GM18511 (cell line): ENCODE data around the gene FGF22.
A peak's percentile ranks its signal among the peaks of the same experiment; 100 is the strongest.
"Not testable (repeated sequence)": the region's sequence is repeated elsewhere in the genome, so short reads cannot be mapped to it uniquely, and the experiment has no call there.

Source experiments
- ATAC-seq: cut with Tn5 transposase; IDR thresholded peaks from one replicate; pipeline ENCODE4 v1.9.1; 2021; ENCODE audit warnings: mild to moderate bottlenecking, moderate library complexity; ENCODE audit not compliant: unreplicated experiment

Gene FGF22

DNA sequence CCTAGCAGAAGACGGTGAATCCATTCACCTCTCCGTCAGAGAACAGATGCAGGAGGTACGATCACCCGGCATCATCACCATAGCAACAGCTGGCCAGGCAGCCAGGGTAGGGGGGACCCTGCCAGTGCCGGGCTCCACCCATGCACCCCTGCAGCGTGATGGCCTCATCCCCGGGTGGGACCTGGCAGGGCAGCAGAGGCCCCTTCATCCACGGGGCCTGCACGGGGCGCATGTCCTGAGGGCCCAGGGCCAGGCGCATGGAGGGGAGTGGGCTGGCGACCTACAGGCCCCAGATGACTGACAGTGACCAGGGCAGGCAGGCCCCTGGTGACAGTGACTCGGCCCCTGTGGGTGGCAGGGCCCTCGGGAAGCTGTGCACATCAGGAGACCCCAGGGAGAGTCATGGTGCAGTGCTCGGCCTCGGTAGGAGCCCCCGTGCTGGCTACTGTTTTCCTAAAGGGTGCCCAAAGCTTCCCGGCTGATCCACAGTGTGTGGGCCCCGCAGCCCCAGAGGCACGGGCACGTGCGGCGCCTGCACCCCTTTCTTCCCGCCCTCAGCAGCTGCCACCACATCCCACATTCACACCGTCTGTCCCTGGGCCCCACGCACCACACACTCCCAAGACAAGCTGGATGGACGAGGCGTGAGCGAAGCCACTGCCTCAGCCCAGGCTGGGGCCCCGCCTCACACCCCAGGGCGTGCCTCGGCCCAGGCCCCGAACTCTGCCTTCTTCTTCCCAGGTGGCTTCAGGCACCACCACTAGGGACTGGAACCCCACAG is 18.6 kb downstream of the FGF22 start:
- ATAC-seq = no peak

DNA sequence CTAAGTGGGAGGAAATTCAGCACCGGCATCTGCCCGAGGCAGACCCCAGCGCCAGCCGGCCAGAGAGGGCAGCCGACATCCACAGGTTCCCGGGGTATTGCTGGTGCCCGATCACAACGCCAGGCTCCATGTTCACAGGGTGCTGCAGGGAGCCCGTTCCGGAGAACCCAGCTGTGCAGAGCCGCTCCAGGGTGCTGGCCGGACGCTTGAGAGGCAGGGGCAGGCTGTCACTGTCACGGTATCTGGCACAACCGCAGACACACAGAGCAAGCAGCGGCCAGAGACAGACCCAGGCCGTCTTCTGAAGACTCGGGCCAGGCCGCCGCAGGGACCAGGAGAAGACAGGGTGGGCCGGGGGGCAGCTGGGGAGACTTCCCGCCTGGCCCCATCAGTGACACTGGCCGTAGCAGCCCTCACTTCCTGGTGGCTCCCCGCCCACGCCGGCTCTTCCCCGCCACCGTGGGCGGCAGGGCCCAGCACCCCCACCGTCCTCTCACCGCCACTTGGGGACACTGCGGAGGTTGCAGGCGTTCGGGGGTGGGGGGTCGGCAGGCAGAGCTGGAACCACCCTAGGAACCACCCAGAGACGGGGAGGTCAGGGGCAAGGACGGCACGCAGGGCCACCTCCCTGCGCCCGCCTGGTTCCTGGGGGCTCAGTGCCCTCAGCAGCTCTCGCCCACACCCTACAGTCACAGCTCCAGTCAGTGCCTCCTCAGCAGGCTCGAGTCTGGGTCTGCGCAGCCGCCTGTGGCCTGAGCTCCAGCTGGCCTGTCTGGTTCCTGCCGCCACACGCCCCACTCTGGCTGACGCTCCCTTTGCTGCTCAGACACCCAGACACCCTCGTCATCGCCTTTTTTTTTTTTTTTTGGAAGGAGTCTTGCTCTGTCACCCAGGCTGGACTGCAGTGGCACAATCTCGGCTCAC is 19.5 kb downstream of the FGF22 start:
- no peak for ATAC-seq

DNA sequence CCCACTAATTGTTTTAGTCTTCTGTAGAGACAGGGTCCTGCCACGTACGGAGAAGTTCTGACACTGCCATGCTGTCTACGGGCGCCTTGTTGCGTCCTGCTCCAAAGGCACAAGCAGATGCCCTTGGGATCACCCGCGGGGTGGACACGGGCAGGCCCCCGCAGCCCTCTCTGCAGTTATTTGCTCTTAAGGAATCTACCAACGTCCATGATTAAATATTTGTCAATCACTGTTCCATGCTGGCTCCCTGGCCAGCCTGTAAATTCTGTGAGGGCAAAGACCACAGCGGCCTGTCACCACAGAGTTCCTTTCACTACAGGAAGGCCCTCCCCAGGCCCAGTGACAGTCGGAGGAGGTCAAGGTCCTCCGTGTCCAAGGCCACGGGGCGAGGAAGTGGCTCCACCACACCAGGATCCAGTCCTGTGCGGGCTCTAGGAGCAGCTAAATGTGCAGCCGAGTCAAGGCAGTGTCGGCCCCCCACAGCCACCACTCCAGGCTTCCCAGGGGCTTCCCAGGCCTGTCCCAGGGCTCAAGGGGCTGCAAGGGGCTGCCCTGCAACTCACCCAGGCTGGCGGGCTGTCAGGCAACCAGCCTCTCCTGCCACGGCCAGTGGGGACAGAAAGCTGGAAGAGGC is 21.2 kb downstream of the FGF22 start:
- ATAC-seq = no peak

DNA sequence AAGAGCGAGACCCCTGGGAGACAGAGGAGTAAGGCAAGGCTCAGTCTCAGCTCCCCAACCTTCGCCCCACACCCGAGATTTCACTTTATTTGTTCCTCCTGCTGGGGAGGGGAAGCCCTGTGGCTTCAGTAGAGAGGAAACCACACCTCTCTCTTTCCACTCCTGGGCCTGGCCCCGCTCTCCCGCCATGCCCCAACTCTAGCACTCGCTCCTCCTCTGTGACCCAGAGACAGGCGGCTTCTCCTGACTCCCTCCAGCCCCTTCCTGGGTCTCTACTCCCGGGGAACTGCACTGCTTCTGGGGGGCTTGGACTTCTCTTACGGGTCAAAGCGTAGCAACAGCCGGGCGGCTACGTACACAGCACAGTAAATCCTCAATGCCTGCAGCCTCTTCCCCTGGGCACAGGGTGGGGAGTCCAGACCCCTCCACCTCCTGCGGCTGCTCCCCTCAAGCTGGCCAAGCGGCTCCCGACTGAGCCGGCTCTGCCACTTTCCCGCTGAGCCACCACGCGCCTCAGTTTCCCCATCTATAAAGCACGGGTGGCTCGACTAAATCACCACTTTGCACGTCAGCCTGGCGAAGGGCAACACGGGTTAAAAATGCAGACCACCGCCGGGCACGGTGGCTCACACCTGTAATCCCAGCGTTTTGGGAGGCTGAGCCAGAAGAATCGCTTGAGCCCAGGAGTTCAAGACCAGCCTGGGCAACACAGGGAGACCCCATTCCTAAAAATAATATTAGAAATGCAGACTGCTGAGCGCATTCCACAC is 21.9 kb downstream of the FGF22 start:
- no peak for ATAC-seq

DNA sequence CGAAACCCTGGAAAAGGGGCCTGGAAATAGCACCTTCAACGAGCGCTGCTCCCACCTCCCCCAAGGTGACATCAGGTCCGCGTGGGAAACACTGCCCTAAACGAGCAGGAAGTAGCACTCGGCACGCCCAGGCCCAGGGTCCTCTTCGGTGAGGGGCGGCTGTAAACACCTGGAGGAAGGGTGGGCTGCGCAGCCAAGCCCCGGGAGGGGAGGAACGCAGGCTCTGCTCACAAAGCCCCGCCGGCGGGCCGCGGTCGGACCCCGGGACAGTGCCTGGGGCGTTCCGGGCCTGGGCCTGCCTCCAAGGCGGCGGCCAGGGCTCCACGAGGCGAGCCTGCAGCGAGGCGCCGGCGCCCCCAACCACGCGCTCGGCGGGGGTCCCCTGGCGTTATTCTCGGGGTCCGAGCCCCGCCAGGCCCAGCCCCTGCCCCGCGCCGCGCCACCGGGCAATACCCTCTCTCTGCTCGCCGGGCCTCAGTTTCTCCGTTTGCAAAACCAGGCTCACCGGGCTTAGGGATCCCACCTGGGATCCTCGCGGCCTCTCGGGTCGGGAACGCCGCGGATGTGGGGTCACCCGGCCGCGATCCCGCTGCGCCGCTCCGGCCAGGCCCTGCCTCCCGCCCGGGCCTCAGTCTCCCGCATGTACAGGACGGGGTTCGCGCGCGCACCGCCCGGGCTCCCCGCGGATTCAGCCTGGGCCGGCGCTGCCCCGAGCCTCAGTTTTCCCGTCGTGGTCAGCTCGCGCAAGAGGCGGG is 22.7 kb downstream of the FGF22 start:
- ATAC-seq = peak; percentile 6

DNA sequence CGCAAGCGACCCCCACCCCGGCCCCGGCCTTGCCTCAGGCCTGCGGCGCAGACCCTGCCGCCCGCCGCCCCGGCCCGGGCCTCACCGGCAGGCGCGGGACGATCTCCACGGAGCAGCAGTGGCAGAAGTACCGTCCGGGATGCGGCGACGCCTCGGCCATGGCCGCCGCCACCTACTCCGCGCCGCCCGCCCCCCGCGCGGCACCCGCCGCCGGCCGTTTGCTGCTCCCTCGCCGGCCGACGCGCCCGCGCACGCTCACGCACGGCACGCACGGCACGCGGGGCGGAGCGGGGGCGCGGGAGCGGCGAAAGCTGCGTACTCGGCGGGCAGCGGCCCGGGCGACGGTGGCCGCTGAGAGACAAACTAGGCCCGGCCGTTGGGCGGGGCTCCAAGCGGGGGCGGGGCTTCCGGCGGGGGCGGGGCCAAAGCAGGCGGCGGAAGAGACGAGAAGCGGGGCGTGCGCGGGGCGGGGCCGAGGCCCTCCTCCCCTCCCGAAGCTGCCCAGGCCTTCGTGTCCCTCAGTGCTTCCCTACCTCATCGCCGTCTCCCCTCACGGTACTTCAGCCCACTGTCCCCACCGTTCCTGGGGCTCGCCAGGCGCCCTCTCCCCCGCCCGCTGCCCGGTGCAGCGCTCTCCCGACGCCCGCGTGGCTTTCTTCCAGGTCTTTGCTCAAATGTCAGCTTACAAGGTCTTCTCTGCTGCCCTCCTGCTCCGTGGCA is 23.4 kb downstream of the FGF22 start, which contains the start of gene RNF126:
RNF126 (minus strand) TSS at position 253 of the 720 bp plus-strand sequence; CDS start at position 160, 93 bp downstream.
- ATAC-seq = peak; percentile 58

DNA sequence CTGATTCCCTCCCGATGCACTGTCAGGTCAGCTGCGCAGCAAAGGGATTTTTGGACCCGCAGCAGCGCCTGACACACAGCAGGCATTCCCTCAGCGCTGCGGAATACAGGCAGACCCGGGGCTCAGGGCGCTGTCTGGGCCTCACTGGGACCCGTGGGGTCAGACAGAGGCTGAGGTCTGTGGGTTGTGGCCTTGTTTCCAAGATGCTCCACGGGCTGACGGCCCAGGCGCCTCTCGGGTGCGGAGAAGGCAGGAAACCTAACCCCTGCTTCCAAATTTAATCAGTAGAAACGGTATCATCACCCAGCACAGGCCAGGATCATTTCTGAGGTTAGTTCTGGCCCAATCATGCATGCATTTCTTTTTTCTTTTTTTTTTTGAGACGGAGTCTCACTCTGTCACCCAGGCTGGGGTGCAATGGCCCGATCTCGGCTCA is 24.0 kb downstream of the FGF22 start:
- no peak for ATAC-seq

DNA sequence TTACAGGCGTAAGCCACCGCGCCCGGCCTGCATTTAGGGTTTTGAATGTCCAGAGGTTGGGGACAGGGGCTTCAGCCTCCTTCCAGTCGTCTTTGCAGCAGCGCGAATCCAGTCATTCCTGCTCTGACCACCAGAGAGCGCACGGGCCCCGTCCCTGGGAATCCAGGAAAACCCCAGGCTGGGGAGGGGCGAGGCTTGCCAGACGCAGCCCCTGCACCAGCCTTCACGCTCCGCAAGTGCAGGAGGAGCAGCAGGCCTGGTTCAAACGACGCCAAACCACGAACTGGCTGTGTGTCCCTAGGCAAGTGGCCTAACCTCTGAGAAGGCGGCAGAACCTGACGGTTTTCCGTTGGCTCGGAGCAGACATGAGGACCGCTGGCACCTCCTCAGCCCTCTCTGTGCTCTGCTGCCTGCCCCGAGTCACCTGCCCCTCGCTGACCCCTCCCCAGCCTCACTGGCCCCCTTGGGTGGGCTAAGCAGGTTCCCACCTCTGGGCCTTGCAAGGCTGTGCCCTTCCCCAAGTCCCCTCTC is 25.3 kb downstream of the FGF22 start:
- ATAC-seq = no peak

DNA sequence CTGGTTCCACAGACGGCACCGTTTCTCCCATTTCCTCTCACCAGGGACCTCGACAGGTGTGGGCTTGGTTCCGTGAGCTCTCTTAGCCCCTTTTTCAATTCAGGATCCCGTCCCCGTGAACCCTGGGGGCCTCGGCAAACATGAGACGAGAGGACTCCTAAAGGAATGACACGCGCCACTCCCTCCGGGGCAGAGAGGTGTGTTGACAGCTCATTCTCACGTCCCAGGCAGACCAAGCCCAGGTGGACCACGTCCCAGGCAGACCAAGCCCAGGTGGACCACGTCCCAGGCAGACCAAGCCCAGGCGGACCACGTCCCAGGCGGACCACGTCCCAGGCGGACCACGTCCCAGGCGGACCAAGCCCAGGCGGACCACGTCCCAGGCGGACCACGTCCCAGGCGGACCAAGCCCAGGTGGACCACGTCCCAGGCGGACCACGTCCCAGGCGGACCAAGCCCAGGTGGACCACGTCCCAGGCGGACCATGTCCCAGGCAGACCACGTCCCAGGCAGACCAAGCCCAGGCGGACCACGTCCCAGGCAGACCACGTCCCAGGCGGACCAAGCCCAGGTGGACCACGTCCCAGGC is 27.4 kb downstream of the FGF22 start:
- not testable (repeated sequence) for ATAC-seq

DNA sequence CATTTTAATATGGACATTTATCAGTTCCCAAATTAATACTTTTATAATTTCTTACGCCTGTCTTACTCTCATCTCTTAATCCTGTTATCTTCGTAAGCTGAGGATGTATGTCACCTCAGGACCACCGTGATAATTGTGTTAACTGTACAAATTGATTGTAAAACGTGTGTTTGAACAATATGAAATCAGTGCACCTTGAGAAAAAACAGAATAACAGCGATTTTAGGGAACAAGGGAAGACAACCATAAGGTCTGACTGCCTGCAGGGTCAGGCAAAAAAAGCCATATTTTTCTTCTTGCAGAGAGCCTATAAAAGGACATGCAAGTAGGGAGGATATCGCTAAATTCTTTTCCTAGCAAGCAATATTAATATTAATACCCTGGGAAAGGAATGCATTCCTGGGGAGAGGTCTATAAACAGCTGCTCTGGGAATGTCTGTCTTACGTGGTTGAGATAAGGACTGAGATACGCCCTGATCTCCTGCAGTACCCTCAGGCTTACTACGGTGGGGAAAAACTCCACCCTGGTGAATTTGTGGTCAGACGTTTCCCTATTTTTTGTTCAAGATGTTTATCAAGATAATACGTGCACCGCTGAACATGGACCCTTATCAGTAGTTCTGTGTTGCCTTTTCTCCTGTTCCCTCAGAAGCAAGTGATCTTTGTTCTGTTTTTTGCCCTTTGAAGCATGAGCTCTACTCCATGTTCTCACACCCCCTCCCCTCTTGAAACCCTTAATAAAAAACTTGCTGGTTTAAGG is 29.2 kb downstream of the FGF22 start:
- not testable (repeated sequence) for ATAC-seq

DNA sequence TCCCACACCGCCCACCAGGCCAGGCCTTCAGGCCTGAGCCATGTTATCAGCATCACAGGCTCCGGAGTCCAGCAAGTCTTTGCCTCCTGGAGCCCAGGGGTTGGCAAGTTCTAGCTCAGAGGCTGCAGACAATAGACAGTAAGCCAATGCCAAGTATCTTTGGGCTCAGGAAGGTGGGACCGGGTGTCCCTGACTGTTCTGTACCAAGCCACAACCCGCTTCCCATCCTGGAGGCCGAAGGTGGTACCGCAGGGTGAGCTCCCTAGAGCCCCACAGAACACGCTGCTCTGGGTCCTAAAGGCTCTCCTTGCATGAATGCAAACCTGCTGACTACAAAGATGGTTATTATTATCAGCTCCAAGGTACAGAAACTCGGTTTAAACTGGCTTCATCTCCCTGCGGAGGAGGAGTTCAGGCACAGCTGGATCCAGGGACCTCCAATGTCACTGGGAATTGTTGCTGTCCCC is 31.0 kb downstream of the FGF22 start:
- no peak for ATAC-seq

DNA sequence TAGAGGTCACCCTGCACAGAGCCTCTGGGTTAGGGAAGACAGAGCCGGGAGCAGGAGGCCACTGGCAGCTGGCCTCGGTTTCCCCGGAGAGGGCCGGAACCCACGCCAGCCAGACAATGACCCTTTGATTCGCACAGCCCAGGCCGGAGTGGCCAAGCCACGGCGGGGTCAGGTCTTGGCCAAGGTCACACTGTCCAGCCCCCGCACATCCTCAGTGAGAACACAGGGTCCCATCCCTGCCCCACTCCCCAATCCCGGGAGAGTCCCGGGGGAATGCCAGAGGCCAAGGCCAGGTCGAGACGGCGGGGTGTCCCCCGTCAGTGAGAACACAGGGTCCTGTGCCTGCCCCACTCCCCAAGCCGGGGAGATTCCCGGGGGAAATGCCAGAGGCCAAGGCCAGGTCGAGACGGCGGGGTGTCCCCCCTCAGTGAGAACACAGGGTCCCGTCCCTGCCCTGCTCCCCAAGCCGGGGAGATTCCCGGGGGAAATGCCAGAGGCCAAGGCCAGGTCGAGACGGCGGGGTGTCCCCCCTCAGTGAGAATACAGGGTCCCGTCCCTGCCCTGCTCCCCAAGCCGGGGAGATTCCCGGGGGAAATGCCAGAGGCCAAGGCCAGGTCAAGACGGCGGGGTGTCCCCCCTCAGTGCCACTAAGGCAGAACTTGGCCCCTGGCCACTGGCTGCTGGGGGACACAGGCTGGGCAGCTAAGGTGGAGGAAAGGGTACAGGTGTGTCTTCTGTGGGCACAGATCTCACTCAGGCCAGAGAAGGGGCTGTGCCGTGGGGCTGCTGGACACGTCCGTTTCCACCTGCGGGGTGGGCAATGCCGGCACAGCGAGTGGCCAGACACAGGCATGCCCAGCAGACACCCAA is 34.8 kb downstream of the FGF22 start:
- ATAC-seq = no peak

DNA sequence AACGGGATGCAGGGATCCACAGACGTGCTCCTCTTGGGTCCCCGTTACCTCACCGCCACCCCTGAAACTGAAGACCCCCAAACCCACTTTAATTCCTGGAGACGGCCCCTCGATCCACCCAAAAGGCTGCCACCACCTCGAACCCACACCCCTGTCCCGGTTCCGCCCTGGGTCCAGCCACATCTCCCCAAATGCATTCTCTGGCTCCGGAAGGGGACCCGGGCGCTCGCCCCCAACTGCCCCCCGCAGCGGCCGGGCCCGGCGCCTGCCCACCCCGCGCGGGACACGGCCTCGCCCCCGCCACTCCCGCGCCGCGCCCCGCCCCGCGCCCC is 36.3 kb downstream of the FGF22 start:
- ATAC-seq = no peak

DNA sequence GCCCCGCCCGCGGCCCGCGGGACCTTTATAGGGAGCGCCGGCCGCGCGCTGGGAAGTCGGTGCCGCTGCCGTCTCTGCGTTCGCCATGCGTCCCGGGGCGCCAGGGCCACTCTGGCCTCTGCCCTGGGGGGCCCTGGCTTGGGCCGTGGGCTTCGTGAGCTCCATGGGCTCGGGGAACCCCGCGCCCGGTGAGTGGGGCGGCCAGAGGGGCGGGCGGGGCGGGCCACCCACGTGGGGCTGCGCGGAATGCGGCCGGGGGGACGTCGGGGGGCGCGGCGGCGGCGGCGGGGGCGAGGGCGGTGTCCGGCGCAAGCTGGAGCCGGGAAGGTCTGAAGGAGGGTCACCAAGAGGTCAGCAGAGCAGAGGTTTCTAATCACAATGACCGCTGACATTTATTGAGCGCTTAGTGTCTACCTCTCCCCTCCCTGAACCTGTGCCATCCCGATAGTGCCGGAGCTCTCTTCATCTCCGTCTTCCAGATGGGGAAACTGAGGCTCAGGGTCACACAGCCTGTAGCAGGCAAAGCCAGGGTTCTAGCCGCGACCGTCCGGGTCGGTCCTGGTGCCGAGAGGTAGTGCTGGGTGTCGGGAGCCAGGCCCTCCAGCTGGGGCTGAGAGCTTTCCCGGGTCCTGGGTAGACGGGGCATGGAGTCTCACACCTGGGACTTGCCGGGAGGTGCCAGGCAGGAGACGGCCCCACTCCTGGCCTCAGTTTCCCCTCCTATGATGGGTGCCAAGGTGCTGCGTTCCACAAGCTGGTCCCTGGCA is 36.8 kb downstream of the FGF22 start, which contains the start of gene FSTL3:
FSTL3 (plus strand) TSS at position 54 of the 767 bp plus-strand sequence; CDS start at position 86, 32 bp downstream.
- ATAC-seq = no peak

DNA sequence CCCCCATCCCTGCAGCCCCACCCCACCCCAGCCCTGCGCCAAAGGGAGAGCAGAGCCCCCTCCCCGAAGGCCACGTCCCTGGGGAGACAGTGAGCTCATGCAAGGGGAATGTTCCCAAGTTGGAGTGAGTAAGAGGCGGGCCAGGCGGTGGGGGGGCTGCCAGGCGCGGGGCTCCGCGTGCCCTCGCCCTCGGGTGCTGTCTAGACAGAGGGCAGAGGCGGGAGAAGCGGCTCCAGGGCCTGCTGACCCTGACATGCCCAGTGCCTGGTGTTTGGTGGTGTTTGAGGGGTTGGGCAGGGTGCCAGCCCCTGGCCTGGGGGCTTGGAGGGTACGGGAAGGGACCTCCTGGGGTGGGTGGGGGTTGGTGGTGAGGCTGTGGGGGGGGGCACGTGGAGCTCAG is 37.5 kb downstream of the FGF22 start:
- no peak for ATAC-seq
